Measurements from ENCODE around the gene TMPRSS3.

DNA sequence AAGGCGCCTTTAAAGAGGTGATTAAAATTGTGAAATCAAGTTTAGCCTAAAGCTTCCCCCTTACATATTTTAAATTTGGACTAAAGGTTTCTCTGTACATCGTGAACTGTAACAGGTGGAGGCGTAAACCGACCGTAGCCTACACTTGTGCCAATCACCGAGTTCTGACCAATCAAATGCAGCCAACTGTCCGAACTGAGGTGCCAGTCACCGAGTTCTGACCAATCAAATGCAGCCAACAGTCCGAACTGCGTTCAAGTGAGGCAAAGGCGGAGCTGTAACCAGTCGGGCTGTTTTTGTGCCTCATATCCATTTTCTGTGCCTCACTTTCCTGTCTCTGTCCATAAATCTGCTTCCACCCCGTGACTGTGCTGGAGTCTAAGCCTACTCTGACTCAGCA is 36.9 kb downstream of the TMPRSS3 start:
- TF ChIP-seq, protein P1, sequence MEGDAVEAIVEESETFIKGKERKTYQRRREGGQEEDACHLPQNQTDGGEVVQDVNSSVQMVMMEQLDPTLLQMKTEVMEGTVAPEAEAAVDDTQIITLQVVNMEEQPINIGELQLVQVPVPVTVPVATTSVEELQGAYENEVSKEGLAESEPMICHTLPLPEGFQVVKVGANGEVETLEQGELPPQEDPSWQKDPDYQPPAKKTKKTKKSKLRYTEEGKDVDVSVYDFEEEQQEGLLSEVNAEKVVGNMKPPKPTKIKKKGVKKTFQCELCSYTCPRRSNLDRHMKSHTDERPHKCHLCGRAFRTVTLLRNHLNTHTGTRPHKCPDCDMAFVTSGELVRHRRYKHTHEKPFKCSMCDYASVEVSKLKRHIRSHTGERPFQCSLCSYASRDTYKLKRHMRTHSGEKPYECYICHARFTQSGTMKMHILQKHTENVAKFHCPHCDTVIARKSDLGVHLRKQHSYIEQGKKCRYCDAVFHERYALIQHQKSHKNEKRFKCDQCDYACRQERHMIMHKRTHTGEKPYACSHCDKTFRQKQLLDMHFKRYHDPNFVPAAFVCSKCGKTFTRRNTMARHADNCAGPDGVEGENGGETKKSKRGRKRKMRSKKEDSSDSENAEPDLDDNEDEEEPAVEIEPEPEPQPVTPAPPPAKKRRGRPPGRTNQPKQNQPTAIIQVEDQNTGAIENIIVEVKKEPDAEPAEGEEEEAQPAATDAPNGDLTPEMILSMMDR (IDR thresholded peaks at IDR 0.05): no peak
- no peak for TF ChIP-seq POLR2A (IDR thresholded peaks at IDR 0.05)

Measured in thyroid gland (tissue), 4 donors.